Stimulated activated CD8-positive, alpha-beta memory T cell treated with anti-CD3 and anti-CD28 coated beads, Interleukin-15, amount 100 ng/mL, for 48 hours (primary cell): ENCODE results near the gene PDGFB.
"Not testable (repeated sequence)": the region's sequence is repeated elsewhere in the genome, so short reads cannot be mapped to it uniquely, and the experiment has no call there.

Source experiments
- DNase-seq, 2 donors: peaks; one replicate each; pipeline ENCODE4 v3.0.0-alpha.2; 2020; ENCODE audit warnings: low read depth in 2 of 2

Gene PDGFB

DNA sequence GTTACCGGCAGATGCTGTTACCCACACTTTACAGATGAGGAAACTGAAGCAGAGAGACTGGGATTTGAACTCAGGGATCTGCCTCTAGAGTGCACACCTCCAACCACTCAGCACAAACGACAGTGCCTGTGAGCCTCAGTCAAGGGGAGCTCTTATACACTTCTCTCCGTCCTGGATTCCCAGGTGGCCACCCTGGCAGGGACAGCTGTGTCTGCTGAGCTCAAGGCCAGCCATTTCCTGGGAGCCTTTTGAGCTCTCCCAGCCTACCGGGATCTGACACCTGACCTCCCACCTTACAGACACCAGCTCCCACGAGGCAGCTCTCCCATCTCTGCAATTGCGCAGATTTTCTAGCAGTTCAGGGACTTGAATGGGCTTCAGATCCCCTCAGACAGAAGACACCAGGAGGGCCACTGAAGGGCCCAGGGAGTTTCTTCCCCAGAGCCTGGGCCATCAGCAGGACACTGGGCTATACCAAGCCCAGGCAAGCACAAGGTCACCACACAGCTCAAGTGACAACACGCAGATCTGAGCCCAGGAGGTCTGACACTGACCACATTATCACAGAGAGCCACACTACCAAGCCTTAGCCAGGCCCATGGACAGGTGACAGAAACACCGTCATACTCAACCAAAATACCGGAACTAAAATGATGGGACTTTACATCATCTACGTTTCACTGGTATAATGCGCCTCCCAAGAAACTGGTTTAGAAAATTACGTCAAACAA is 17.1 kb downstream of the PDGFB start:
- DNase-seq = no peak

DNA sequence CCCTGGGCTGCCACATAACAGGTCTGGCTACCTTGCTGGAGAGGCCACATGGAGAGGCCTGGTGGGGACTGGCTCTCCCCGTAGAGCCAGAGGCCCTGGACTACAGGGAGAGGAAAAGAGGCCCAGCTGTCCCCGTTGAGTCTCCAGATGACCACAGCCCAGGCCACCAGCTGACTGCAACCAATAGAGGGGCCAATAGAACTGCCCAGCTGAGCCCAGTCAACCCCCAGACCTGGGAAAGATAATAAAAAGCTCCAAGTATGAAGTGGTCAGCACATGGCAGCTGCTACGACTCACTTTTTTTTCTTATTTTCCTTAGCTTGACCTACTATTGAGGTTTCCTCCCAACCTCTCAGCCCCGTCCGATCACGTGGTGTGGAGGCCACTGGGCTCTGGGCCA is 18.4 kb downstream of the PDGFB start:
- DNase-seq = no peak

DNA sequence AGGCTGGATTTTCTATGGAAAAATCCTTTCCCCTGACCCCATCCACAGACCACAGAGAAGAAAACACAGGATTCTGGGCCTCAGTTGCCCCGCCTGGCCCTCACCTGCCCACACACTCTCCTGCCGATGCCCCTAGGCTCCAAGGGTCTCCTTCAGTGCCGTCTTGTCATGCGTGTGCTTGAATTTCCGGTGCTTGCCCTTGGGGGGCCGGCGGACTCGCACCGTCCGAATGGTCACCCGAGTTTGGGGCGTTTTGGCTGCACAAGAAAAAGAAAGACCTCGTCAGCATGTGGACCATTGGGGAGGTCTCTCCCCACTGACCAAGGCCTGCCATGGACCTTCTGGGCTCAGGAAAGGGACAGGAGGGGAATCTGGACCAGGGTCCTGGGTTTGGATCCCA is 19.2 kb downstream of the PDGFB start:
- no peak for DNase-seq

DNA sequence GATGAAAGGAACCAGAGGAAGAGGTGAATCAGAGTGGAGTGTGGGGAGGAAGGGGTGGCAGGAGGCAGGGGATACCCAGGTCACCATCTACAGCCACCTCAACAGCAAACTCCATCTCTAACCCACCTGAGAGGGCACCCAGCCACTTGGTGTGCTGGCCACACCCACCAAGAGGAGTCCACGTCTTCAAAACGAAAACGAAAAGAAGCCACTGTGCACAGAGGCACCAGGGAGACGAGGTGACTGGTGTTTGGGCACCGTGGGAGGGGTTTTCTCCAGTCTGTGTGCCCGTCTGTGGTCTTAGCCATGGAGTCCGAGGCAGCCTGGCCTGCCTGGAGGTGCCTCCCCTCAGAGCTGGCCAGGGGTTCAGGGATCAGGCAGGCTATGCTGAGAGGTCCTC is 20.2 kb downstream of the PDGFB start:
- no peak for DNase-seq

- no peak for DNase-seq
Observed at GRCh38 chr22:39223091-39223710, 21.6 kb downstream of the PDGFB start.

GRCh38 chr22:39221999-39222686 is 22.6 kb downstream of the PDGFB start:
- DNase-seq = no peak

GRCh38 chr22:39220890-39221850 is 23.6 kb downstream of the PDGFB start:
- DNase-seq = no peak

- no peak for DNase-seq
Observed at GRCh38 chr22:39220450-39220849, 24.3 kb downstream of the PDGFB start.

- DNase-seq = no peak
Observed at GRCh38 chr22:39219071-39220039, 25.4 kb downstream of the PDGFB start.

GRCh38 chr22:39218432-39218831 is 26.4 kb downstream of the PDGFB start:
- DNase-seq = not testable (repeated sequence)

DNA sequence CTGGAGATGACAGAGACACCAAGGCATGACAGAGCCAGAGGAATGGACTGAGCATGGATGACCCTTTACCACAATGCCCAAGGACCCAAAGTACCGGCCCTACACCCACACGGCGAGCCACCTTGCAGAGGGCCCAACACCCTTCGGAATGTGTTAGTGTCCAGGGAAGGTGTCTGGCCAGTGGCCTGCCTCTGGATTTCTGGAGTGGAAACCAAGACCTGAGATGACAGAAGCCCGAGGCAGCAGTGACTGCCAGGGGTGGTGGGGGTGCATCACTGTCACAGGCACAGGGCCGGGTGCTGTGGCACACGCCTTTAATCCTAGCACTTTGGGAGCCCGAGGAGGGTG is 28.7 kb downstream of the PDGFB start:
- no peak for DNase-seq

GRCh38 chr22:39215426-39216142 is 29.2 kb downstream of the PDGFB start:
- no peak for DNase-seq

- no peak for DNase-seq
Observed at GRCh38 chr22:39215070-39215396, 29.7 kb downstream of the PDGFB start.

GRCh38 chr22:39214383-39215069 is 30.3 kb downstream of the PDGFB start:
- no peak for DNase-seq

GRCh38 chr22:39214006-39214382 is 30.8 kb downstream of the PDGFB start:
- no peak for DNase-seq

- DNase-seq = no peak
Observed at GRCh38 chr22:39212721-39213376, 31.9 kb downstream of the PDGFB start.

DNA sequence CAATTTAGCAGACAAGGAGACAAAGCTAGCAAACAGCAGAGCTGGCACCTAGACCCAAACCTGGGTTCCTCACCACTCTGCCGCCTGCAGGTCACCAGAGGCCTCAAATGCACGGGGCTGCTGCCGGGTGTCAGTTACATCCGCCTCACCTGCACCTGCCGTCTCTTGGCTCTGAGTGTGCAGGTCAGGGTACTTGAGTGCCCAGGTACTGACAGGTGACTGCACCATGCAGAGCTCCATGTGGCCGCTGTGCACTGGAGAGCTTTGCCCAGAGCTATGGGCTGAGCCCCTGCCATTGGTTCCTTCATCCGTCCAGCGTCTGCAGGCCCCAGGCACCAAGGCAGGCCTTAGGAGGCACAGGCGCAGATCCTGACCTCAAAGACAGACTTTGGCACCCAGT is 35.0 kb downstream of the PDGFB start:
- no peak for DNase-seq

GRCh38 chr22:39208013-39208680 is 36.6 kb downstream of the PDGFB start:
- no peak for DNase-seq
